HG03159 (cell line): Measurements from ENCODE around the gene MED23.

Source experiments
- ATAC-seq: cut with Tn5 transposase; IDR thresholded peaks from one replicate; pipeline ENCODE4 v1.9.1; 2021; ENCODE audit warnings: mild to moderate bottlenecking, moderate library complexity; ENCODE audit not compliant: unreplicated experiment

Gene MED23

GRCh38 chr6:131640576-131640975 is 12.5 kb upstream of the MED23 start:
- no peak for ATAC-seq

- no peak for ATAC-seq
These were observed 12.1 kb upstream of the MED23 start for GRCh38 chr6:131640100-131640499.

GRCh38 chr6:131638013-131638412 is 10.0 kb upstream of the MED23 start:
- ATAC-seq: no peak

- no peak for ATAC-seq
These were observed 9.1 kb upstream of the MED23 start, which contains the start of gene ENPP3 for GRCh38 chr6:131636880-131637792. ENPP3 (plus strand) TSS chr6:131637302; CDS start chr6:131637385, 83 bp downstream.

- ATAC-seq: peak; percentile 79
These were observed 7.6 kb upstream of the MED23 start for GRCh38 chr6:131635384-131636340.

GRCh38 chr6:131631625-131632289 is 3.7 kb upstream of the MED23 start:
- no peak for ATAC-seq

GRCh38 chr6:131629651-131630050 is 1.6 kb upstream of the MED23 start:
- no peak for ATAC-seq

GRCh38 chr6:131628726-131629125 is 684 bp upstream of the MED23 start:
- no peak for ATAC-seq

GRCh38 chr6:131615275-131615674 is 12.8 kb downstream of the MED23 start:
- no peak for ATAC-seq

- no peak for ATAC-seq
These were observed 14.6 kb downstream of the MED23 start for GRCh38 chr6:131613296-131613925.

- ATAC-seq: no peak
These were observed 25.2 kb downstream of the MED23 start for GRCh38 chr6:131602781-131603312.

GRCh38 chr6:131600716-131601115 is 27.3 kb downstream of the MED23 start:
- no peak for ATAC-seq

- no peak for ATAC-seq
These were observed 30.6 kb downstream of the MED23 start for GRCh38 chr6:131597446-131597845.

GRCh38 chr6:131594074-131594473 is 34.0 kb downstream of the MED23 start:
- no peak for ATAC-seq

GRCh38 chr6:131592935-131593334 is 35.1 kb downstream of the MED23 start:
- no peak for ATAC-seq

- no peak for ATAC-seq
These were observed 39.4 kb downstream of the MED23 start for GRCh38 chr6:131588643-131589042.

GRCh38 chr6:131587909-131588308 is 40.1 kb downstream of the MED23 start:
- ATAC-seq: no peak

- no peak for ATAC-seq
These were observed 41.5 kb downstream of the MED23 start for GRCh38 chr6:131586543-131586942.

- ATAC-seq: no peak
These were observed 46.5 kb downstream of the MED23 start for GRCh38 chr6:131581523-131581922.

GRCh38 chr6:131575834-131576478 is 52.1 kb downstream of the MED23 start:
- ATAC-seq: no peak
